NOMO-1 treated with DMSO at 0.1 percent for 48 hours (cell line): ENCODE measurements around the gene JAK3.
"Not testable (repeated sequence)": the region's sequence is repeated elsewhere in the genome, so short reads cannot be mapped to it uniquely, and the experiment has no call there.

Experiments
- DNase-seq: peaks from one replicate; lab custom pipeline; 2025; ENCODE audit not compliant: unreplicated experiment; lab: John Stamatoyannopoulos, UW

Gene JAK3

GRCh38 chr19:17807731-17808316 lies 40.0 kb downstream of the JAK3 start:
- no peak for DNase-seq

DNA sequence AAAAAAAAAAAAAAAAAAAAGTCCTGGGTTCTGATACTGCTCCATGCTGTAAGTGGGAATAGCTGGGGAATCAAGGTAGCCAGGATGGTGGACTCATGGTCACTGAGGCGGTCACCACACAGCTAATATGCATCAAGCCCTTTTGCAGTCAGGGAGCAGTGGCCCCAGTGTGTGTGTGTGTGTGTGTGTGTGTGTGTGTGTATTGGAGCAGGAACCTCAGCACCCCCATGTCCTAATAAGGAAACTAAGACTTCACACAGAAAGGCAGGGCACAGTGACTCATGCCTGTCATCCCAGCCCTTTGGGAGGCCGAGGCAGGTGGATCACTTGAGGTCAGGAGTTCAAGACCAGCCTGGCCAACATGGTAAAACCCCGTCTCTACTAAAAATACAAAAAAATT lies 40.8 kb downstream of the JAK3 start:
- no peak for DNase-seq

DNA sequence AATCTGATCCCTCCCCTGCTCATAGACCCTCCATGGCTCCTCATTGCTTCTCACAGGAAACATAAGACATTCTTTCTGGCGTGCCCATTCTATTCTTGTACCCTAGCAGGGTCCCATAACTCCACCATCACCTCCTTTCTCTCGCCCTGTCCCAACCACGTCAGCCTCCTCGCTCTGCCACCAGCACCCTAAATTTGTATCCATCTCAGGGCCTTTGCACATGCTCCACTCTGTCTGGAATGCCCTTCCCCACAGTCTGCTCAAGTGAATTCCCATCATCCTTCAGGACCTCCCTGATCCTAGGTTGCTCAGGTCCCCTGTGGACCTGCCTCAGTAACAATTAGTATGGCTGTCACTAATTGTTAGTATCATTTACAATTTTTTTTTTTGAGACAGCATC lies 42.4 kb downstream of the JAK3 start:
- DNase-seq = no peak

GRCh38 chr19:17803264-17803896 lies 44.4 kb downstream of the JAK3 start:
- peak; percentile 78 for DNase-seq

DNA sequence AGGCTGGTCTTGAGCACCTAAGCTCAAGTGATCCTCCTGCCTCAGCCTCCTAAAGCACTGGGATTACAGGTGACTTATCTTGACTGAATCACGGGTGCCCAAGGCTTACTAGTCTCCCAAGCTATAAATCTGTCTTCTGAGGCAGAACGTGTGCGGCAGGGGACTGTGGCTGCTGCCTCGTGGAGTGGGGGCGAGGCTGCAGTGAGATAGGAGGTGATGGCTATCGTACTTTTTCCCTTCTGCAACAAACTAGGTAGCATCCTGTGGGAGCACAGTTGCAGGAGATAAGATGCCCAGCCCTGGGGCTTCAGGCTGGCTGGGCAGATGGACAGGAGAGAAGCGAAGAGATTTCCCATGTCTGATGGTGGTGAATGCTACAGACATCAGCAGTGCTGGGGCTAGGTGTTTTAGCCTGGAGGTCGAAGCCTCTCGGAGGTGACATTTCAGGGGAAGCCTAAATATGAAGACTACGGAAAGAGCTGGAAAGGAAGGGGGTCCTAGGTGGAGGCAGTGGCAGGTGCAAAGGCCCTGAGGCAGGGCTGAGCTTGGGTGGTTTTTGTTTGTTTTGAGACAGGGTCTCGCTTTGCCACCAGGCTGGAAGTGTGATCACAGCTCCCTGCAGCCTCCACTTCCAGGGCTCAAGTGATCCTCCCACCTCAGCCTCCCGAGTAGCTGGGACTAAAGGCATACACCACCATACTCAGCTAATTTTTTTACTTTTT lies 45.5 kb downstream of the JAK3 start:
- no peak for DNase-seq

GRCh38 chr19:17798599-17798998 lies 49.2 kb downstream of the JAK3 start:
- DNase-seq = not testable (repeated sequence)

DNA sequence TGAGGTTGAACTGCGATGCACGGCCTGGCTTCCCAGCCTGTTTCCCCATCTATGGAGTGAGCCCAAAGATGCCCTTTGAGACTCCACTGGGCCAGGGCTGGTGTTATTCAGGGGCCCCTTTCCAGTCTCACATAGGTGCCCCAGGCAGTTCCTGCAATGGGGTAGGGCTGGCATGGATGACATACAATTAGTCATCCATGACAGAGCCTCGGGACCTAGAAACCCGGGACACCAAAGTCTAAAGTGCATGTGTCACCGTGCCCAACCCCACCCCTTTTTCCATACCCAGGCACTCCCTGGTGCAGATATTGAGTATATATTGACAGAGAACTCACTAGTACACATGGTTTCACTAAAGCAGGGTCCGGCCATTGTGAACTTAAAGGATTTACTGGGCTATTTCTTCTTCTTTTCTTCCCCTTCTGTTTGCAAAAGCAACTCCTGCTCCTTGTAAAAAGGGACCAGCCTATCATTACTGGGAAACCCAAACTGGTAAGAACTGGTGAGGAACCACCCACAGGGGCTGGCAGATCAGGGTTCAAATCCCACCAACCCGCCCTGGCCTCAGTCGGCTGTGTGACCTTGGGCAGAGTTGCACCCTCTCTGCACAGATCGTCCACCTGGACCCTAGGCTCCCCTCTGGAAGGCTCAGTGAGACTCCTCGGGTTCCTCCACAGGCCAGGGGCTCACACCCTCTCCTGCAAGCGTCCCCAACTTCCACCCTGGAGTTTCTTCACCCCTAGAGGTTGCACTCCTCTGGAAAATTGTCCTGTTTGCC lies 50.2 kb downstream of the JAK3 start:
- no peak for DNase-seq

GRCh38 chr19:17796838-17797423 lies 50.9 kb downstream of the JAK3 start:
- DNase-seq = no peak

GRCh38 chr19:17796013-17796837 lies 51.6 kb downstream of the JAK3 start:
- DNase-seq = no peak

- DNase-seq = no peak
Observed at GRCh38 chr19:17795495-17795856, 52.3 kb downstream of the JAK3 start.

DNA sequence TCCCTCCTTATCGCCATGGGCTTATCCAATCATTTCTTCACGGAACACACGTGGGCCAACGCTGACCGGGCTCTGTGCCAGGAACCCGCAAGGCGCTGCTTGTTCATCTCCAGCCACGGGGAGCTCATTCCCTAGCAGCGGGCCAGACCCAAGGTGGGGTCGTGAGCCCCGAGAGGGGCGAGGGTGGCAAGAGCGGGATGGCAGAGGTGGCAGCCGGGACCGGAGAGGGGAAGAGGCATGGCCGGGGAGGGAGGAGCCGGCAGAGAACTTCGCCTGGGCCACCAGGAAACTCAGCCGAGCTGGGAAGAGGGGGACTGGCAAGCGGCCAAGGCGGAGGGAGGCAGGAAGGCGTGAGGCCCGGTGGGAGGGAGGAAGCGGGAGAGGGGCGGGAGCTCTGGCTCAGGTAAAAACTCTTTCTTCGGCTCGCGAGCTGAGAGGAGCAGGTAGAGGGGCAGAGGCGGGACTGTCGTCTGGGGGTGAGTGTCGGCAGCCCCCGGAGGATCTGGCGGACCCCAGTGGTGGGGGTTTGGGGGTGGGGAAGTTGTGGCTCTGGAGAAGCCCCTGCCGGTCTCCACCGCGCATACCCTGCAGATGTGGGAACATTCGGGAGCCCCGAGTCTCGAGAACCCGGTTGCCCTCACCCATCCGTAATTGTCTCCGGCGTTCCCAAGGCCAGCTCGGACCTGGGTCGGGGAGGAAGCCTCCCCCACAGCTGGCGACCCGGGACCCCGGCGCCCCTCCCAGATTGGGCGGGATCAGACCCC lies 52.9 kb downstream of the JAK3 start, which contains the start of gene B3GNT3:
B3GNT3 (plus strand) TSS at position 408 of the 764 bp plus-strand sequence. CDS start 12,670 bp downstream, outside the sequence.
- no peak for DNase-seq

- no peak for DNase-seq
Observed at GRCh38 chr19:17794412-17794730, 53.4 kb downstream of the JAK3 start.

GRCh38 chr19:17790059-17790780 lies 57.6 kb downstream of the JAK3 start:
- DNase-seq = no peak

- DNase-seq = no peak
Observed at GRCh38 chr19:17788632-17789031, 59.1 kb downstream of the JAK3 start.

- DNase-seq = no peak
Observed at GRCh38 chr19:17787274-17787913, 60.4 kb downstream of the JAK3 start.

GRCh38 chr19:17784201-17785008 lies 63.4 kb downstream of the JAK3 start:
- DNase-seq = peak; percentile 56

DNA sequence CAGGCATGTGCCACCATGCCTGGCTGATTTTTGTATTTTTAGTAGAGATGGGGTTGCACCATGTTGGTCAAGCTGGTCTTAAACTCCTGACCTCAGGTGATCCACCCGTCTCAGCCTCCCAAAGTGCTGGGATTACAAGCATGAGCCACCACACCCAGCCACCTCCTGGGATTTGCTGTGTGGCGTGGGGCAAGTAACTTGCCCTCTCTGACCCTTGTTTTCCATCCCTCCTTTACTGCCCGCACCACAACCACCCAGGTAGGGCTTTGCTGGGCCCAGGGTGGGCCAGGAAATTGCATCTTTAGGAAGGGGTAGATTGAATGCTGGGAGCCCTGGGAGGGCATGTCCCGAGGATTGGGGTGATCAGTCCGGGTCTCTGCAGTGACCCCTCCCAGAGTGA lies 64.1 kb downstream of the JAK3 start:
- not testable (repeated sequence) for DNase-seq

- DNase-seq = no peak
Observed at GRCh38 chr19:17780781-17781180, 67.0 kb downstream of the JAK3 start.
